Adrenal gland (tissue), 5 donors: ENCODE results near the gene ZPBP2.

Source experiments
- POLR2A ChIP-seq, 2 donors: fragments of 450-650 bp; IDR thresholded peaks; one replicate each; pipeline ENCODE4 v1.6.1; 2017; ENCODE audit warnings: antibody characterized with exemption in 2 of 2, mild to moderate bottlenecking in 2 of 2, moderate library complexity in 1 of 2
- TF ChIP-seq, protein P1 (sequence below), 6 experiments: fragments of 450-650 bp in 4 of 6; fragments of 200-600 bp in 2 of 6; sonication (generic) in 1 of 6; IDR thresholded peaks; 1 replicate in 5 of 6; 2 replicates in 1 of 6; pipeline versions ENCODE4 v1.5.1 to v1.8.0; 2016 to 2021; ENCODE audit warnings: antibody characterized with exemption in 6 of 6, mild to moderate bottlenecking in 2 of 6, moderate library complexity in 1 of 6
- donor health status: DM: no; HTN: no; CAD: no.

DNA sequence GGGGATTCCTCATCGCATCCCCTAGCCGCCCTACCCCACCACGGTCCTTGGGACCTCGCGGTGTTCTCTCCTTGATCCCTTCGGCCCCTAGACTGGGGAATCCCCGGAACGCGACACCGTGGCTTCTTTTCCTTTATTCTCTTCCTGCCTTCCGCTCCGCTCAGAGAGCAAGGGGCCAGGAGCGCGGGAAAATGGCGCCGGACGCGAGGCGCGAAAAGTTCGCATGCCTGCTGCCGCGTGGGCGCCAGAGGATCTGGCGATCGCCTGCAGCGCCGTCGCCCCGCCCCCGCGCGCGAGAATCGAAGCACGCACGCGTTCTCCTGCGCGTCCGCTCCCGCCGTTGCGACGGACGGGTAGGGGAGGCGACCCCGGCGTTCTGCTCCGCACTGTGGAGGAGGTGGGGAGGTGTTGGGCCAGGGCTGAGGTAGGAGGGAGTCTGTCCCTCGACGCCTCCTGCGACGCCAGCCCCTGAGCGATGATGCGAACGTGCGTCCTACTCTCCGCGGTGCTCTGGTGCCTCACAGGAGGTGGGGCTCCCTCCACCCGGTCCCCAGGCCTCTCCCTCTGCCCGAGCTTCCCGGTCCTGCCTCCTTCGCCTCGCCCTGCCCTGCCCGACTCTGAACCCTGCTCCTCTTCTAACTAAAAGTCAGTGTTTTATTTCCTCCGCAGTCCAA lies at the start of gene ZPBP2:
- TF ChIP-seq, protein P1, sequence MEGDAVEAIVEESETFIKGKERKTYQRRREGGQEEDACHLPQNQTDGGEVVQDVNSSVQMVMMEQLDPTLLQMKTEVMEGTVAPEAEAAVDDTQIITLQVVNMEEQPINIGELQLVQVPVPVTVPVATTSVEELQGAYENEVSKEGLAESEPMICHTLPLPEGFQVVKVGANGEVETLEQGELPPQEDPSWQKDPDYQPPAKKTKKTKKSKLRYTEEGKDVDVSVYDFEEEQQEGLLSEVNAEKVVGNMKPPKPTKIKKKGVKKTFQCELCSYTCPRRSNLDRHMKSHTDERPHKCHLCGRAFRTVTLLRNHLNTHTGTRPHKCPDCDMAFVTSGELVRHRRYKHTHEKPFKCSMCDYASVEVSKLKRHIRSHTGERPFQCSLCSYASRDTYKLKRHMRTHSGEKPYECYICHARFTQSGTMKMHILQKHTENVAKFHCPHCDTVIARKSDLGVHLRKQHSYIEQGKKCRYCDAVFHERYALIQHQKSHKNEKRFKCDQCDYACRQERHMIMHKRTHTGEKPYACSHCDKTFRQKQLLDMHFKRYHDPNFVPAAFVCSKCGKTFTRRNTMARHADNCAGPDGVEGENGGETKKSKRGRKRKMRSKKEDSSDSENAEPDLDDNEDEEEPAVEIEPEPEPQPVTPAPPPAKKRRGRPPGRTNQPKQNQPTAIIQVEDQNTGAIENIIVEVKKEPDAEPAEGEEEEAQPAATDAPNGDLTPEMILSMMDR (IDR thresholded peaks at IDR 0.05): no peak
- TF ChIP-seq POLR2A (IDR thresholded peaks at IDR 0.05): no peak
